LNCaP clone FGC (cell line): ENCODE data around the gene MSL2.
"Not testable (repeated sequence)": the region's sequence is repeated elsewhere in the genome, so short reads cannot be mapped to it uniquely, and the experiment has no call there.

Experiments
- DNase-seq: peaks from one replicate; pipeline ENCODE4 v3.0.0-alpha.2; 2011; ENCODE audit warnings: low read depth
- H3K4me3 ChIP-seq: 2 replicates; pipeline ENCODE4 v1.5.1; 2011; ENCODE audit warnings: mild to moderate bottlenecking, low read depth, low read length, control low read depth
- CTCF ChIP-seq: IDR thresholded peaks from 2 replicates; pipeline ENCODE4 v1.5.1; 2012; ENCODE audit warnings: mild to moderate bottlenecking; ENCODE audit not compliant: control insufficient read depth, insufficient read depth; ENCODE audit errors: extremely low read depth

Gene MSL2

DNA sequence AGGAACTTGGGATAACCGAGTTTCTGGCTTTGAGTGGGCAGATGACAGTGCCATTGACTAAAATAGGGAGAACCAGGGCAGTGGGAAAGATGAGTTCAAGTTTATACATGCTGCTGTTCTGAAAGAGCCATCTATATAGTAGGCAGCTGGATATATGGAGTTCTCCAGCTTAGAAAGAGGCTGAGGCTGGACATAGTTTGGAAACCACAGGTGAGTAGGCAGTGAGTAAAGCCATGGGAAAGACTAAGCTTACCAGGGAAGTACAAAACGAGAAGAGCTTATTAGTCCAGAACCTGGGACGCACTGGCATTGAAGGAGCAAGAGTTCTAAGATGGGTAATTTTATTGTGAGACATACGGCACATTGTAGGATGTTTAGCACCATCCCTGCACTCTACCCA is 54.2 kb downstream of the MSL2 start:
- TF ChIP-seq CTCF, result no peak
- DNase-seq, result no peak
- no peak overlapping the region for H3K4me3 ChIP-seq

DNA sequence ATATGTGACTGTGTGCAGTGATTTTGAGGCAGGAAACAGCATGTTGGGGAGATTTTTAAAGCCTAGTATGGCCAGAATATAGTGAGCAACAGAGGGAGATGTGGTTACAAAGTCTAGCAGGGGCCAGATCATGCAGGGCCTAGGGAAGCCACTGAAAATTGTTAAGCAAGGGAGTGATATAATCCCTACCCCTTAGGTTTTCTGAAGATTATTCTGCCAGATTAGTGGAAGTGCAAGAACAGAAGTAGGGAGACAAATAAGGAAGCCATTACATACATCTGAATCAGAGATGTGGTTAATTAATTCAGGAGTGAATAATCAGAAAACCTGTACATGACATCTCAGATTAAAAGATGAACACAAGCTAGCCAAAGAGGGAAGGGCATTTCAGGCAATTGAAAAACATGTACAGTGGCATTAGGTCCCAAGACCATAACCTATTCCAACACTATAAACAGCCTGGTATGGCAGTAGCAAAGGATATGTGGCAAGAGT is 54.8 kb downstream of the MSL2 start:
- DNase-seq, result no peak
- TF ChIP-seq CTCF, result no peak
- H3K4me3 ChIP-seq, result no peak overlapping the region

- TF ChIP-seq CTCF, result no peak
- no peak overlapping the region for H3K4me3 ChIP-seq
- no peak for DNase-seq
Observed at GRCh38 chr3:136136454-136136853, 59.7 kb downstream of the MSL2 start.

GRCh38 chr3:136135039-136135802 is 60.9 kb downstream of the MSL2 start:
- no peak overlapping the region for H3K4me3 ChIP-seq
- no peak for TF ChIP-seq CTCF
- no peak for DNase-seq

- no peak for DNase-seq
- no peak overlapping the region for H3K4me3 ChIP-seq
- no peak for TF ChIP-seq CTCF
Observed at GRCh38 chr3:136134091-136134490, 62.0 kb downstream of the MSL2 start.

DNA sequence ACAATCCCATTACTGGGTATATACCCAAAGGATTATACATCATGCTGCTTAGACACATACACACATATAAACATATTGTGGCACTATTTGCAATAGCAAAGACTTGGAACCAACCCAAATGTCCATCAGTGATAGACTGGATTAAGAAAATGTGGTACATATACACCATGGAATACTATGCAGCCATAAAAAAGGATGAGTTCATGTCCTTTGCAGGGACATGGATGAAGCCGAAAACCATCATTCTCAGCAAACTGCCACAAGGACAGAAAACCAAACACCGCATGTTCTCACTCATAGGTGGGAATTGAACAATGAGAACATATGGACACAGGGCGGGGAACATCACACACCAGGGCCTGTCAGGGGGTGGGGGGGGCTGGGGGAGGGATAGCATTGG is 64.5 kb downstream of the MSL2 start:
- not testable (repeated sequence) for DNase-seq, H3K4me3 ChIP-seq

DNA sequence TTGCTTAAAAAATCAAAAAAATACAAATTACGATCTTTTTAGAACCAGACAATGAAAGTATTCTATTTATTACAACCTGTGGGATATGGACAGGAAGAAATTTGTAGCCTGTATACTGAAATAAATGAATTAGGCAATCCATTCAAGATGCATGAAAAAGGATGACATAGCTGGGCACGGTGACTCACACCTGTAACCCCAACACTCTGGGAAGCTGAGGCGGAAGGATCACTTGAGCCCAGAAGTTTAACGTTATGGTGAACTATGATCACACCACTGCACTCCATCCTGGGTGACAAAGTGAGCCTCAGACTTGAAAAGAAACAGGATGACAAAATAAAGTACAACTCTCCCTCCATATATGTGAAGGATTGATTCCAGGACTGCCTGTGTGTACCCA is 74.1 kb downstream of the MSL2 start:
- no peak for DNase-seq
- TF ChIP-seq CTCF, result no peak
- no peak overlapping the region for H3K4me3 ChIP-seq
